ENCODE measurements around the gene ALG1L2.
"Not testable (repeated sequence)": the region's sequence is repeated elsewhere in the genome, so short reads cannot be mapped to it uniquely, and the experiment has no call there.

Gene ALG1L2

GRCh38 chr3:130094491-130094941 is 12.9 kb downstream of the ALG1L2 start:
- not testable (repeated sequence) for DNase-seq

- DNase-seq: not testable (repeated sequence)
Measured at GRCh38 chr3:130095858-130096257, 14.2 kb downstream of the ALG1L2 start.

- DNase-seq: not testable (repeated sequence)
Measured at GRCh38 chr3:130097096-130097495, 15.5 kb downstream of the ALG1L2 start.

- DNase-seq: not testable (repeated sequence)
Measured at GRCh38 chr3:130097690-130098638, 16.3 kb downstream of the ALG1L2 start.

- not testable (repeated sequence) for DNase-seq
Measured at GRCh38 chr3:130098639-130099385, 17.2 kb downstream of the ALG1L2 start.

GRCh38 chr3:130102545-130102944 is 20.9 kb downstream of the ALG1L2 start:
- not testable (repeated sequence) for DNase-seq

- DNase-seq: not testable (repeated sequence)
Measured at GRCh38 chr3:130104191-130104590, 22.6 kb downstream of the ALG1L2 start.

- DNase-seq: peak; percentile 2
Measured at GRCh38 chr3:130107333-130107995, 25.8 kb downstream of the ALG1L2 start.

- not testable (repeated sequence) for DNase-seq
Measured at GRCh38 chr3:130108836-130109585, 27.4 kb downstream of the ALG1L2 start.

- DNase-seq: peak; percentile 47
Measured at GRCh38 chr3:130110386-130111169, 28.9 kb downstream of the ALG1L2 start.

- peak; percentile 99 for DNase-seq
Measured at GRCh38 chr3:130111185-130111864, 29.7 kb downstream of the ALG1L2 start.

- DNase-seq: peak; percentile 98
Measured at GRCh38 chr3:130111865-130112747, 30.5 kb downstream of the ALG1L2 start.

GRCh38 chr3:130112748-130113073 is 31.1 kb downstream of the ALG1L2 start:
- DNase-seq: not testable (repeated sequence)

- not testable (repeated sequence) for DNase-seq
Measured at GRCh38 chr3:130115400-130115799, 33.8 kb downstream of the ALG1L2 start.

- DNase-seq: no peak
Measured at GRCh38 chr3:130117933-130118332, 36.3 kb downstream of the ALG1L2 start.

GRCh38 chr3:130119824-130120223 is 38.2 kb downstream of the ALG1L2 start:
- peak; percentile 37 for DNase-seq

- not testable (repeated sequence) for DNase-seq
Measured at GRCh38 chr3:130120291-130120690, 38.7 kb downstream of the ALG1L2 start.

- not testable (repeated sequence) for DNase-seq
Measured at GRCh38 chr3:130122891-130123775, 41.5 kb downstream of the ALG1L2 start.

- not testable (repeated sequence) for DNase-seq
Measured at GRCh38 chr3:130125406-130125805, 43.8 kb downstream of the ALG1L2 start.
